M059J (cell line): Measurements from ENCODE around the gene C19orf33. TPM values are rescaled to one million over a fixed set of nuclear protein-coding genes. Genes with fewer than 3 reads are reported as not detected.
A peak's percentile ranks its signal among the peaks of the same experiment; 100 is the strongest.

ENCODE experiments used
- DNase-seq: peaks from one replicate; pipeline ENCODE4 v3.0.0-alpha.2; 2012; ENCODE audit warnings: low read depth
- total RNA-seq: library from RNA; depleted of rRNA; stranded (reverse); fragments of >200 nt; shearing (Covaris generic); gene quantifications from 2 replicates; pipeline ENCODE4 v1.2.3, GENCODE V29; 2014

The C19orf33 gene
- total RNA-seq, 1 experiment from 2014 or later, result not detected

DNA sequence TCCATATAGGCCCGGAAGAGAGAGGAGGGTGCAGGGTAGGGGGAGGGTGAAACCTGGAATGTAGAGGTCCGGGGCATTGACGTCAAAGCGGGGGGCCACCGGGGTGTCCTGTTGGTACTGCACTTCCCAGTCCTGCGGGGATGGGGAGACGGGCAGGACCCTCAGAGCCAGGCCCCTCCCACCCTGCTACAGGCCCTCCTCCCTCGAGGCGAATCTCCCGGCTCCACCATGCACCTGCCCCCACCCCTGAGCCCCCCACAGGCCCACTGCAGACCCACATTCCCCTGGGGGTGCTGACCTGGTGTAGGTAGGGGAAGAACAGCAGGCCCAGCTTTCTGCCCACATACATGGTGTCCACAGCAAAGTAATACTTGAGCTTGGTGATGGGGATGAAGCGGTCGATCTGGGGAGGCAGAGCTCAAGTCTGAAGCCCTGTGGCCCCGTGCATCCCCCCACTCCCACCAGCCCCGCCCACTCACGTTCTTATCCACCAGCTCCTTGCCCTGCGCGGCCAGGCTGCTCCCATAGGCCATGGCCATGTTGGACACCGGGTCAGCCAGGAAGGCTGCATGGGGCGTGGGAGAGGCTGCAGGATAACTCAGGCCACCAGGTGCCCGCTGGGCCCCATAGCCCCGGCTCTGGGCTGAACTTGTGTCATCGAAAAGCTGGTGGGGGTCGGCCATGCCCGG, 5.0 kb downstream of the C19orf33 start:
- DNase-seq, result no peak

DNA sequence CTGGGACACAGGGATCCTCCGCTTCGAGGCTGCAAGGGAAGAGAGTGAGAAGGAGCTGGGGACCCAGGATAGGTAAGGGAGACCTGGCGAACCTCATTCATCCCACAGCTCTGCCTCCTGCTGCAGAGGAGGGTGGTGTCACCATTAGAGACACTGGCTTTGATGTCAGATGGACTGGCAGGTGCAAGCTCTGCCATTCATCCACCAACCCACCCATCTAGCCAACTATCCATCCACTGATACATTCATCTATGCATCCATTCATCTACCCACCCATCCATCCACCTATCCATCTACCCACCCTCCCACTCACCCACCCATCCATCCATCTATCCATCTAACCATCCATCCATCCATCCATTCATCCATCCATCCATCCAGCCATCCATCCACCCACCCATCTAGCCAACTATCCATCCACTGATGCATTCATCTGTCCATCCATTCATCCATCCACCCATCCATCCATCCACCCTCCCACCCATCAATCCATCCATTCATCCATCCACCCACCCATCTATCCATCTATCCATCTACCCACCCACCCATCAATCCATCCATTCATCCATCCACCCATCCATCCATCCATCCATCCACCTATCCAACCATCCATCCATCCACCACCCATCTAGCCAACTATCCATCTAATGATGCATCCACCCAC, 5.7 kb downstream of the C19orf33 start:
- DNase-seq, result no peak

- DNase-seq, result no peak
Measured at GRCh38 chr19:38310279-38310670, 6.2 kb downstream of the C19orf33 start.

GRCh38 chr19:38310986-38311385, 6.9 kb downstream of the C19orf33 start:
- no peak for DNase-seq

- DNase-seq, result peak; percentile 97
Measured at GRCh38 chr19:38315657-38316476, 11.8 kb downstream of the C19orf33 start, which contains the start of gene YIF1B. Gene YIF1B (minus strand): TSS chr19:38315947. CDS start chr19:38315917, 30 bp downstream.

GRCh38 chr19:38316477-38317067, 12.5 kb downstream of the C19orf33 start:
- no peak for DNase-seq

- no peak for DNase-seq
Measured at GRCh38 chr19:38317104-38317612, 13.1 kb downstream of the C19orf33 start.

DNA sequence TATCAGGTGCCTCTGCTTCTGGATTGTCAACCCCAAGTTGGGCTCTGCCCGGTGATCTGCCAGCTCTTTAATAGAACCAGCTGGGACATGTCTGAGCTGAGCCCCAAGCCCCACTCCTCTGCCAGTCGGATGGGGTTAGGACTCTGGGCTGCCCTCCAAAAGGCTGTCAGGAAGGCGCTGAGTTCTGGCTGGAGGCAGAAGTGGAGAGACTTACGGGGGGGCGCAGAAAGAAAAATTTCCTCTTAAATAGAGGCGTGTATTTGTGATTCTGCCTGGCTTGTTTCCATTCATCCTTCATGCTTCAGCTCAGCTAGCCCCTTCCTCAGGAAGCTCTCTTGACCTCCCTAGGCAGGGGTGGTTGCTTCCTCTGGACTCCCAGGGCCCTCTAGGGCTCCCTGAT, 14.6 kb downstream of the C19orf33 start:
- no peak for DNase-seq

- peak; percentile 27 for DNase-seq
Measured at GRCh38 chr19:38319421-38320258, 15.6 kb downstream of the C19orf33 start, which contains the start of gene KCNK6. Gene KCNK6 (plus strand): TSS chr19:38319845. CDS start chr19:38319951, 106 bp downstream.

- no peak for DNase-seq
Measured at GRCh38 chr19:38320969-38321339, 16.9 kb downstream of the C19orf33 start.

DNA sequence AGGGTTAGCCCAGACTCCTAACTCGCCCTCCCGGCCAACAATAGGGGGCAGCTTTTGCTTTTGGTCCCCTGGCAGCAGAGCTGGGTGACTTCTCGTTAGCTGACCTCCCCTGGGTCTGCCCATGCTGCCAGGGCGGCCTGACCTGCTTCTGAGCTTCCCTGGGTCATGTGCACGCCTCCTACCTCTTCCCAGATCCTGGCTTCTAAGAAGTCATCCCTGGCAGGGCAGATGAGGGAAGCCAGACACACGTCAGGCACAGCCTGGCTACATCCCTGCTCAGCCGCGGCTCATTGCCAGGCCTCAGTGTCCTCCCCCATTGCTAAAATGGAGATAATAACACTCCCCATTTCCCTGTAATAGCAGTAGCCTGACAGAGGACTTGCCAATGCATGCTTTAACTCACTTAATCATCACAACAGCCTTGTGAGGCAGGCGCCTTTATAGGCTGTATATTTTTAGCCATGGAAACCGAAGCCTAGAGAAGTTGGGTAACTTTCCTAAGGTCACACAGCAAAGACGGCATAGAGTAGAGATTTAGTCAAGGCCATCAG, 17.7 kb downstream of the C19orf33 start:
- DNase-seq, result no peak

- DNase-seq, result no peak
Measured at GRCh38 chr19:38323291-38323690, 19.2 kb downstream of the C19orf33 start.

- DNase-seq, result no peak
Measured at GRCh38 chr19:38324431-38324830, 20.4 kb downstream of the C19orf33 start.

GRCh38 chr19:38326591-38326990, 22.5 kb downstream of the C19orf33 start:
- no peak for DNase-seq

GRCh38 chr19:38329651-38330050, 25.6 kb downstream of the C19orf33 start:
- no peak for DNase-seq

- DNase-seq, result no peak
Measured at GRCh38 chr19:38331728-38332127, 27.7 kb downstream of the C19orf33 start.

DNA sequence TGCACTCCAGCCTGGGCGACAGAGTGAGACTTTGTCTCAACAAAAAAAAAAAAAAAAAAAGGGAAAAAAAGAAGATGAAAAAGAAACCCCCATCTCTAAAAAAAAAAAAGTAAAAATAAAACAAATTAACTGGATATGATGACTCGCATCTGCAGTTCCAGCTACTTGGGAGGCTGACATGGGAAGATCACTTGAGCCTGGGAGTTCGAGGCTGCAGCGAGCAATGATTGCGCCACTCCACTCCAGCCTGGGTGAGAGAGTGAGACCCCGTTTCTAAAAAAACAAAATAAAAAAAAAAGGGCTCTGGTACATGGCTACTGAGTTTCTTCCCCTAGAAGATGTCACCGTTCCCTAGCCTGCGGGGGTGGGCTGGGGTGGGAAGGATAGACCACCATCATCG, 29.2 kb downstream of the C19orf33 start:
- DNase-seq, result no peak

GRCh38 chr19:38335949-38336637, 32.0 kb downstream of the C19orf33 start:
- peak; percentile 97 for DNase-seq

DNA sequence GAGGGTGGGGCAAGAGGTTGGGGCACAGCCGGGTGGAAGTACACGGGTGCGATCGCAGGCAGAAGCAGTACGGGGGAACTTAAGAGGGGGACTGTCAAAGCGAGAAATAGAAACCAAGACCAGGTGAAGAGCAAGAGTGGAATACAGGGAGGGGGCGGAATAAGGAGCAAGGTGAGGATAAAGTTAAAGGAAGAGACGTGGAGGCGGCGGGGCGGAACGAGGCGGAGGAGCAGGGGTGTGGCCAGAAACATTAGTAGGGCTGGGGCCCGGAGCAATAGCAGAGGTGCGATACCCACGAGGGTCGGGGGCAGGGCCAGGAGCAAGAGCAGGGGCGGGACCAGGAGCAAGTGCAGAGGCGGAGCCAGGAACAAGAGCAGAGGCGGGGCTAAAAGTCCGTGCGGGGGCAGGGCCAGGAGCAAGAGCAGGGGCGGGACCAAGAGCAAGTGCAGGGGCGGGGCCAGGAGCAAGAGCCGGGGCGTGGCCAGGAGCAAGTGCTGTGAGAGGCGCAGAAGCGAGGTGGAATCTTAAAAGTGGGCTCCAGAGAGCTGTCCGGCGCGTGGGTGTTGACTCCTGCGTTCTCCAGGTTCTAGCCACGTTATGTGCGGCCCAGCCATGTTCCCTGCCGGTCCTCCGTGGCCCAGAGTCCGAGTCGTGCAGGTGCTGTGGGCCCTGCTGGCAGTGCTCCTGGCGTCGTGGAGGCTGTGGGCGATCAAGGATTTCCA, 32.7 kb downstream of the C19orf33 start:
- peak; percentile 83 for DNase-seq

- no peak for DNase-seq
Measured at GRCh38 chr19:38337360-38337653, 33.3 kb downstream of the C19orf33 start.
